HG03097 (cell line): Measurements from ENCODE around the gene RGMB.
A peak's percentile ranks its signal among the peaks of the same experiment; 100 is the strongest.
"Not testable (repeated sequence)": the region's sequence is repeated elsewhere in the genome, so short reads cannot be mapped to it uniquely, and the experiment has no call there.

Source experiments
- ATAC-seq: cut with Tn5 transposase; IDR thresholded peaks from one replicate; pipeline ENCODE4 v1.9.1; 2021; ENCODE audit not compliant: unreplicated experiment, low FRiP score

Gene RGMB, protein sequence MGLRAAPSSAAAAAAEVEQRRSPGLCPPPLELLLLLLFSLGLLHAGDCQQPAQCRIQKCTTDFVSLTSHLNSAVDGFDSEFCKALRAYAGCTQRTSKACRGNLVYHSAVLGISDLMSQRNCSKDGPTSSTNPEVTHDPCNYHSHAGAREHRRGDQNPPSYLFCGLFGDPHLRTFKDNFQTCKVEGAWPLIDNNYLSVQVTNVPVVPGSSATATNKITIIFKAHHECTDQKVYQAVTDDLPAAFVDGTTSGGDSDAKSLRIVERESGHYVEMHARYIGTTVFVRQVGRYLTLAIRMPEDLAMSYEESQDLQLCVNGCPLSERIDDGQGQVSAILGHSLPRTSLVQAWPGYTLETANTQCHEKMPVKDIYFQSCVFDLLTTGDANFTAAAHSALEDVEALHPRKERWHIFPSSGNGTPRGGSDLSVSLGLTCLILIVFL

DNA sequence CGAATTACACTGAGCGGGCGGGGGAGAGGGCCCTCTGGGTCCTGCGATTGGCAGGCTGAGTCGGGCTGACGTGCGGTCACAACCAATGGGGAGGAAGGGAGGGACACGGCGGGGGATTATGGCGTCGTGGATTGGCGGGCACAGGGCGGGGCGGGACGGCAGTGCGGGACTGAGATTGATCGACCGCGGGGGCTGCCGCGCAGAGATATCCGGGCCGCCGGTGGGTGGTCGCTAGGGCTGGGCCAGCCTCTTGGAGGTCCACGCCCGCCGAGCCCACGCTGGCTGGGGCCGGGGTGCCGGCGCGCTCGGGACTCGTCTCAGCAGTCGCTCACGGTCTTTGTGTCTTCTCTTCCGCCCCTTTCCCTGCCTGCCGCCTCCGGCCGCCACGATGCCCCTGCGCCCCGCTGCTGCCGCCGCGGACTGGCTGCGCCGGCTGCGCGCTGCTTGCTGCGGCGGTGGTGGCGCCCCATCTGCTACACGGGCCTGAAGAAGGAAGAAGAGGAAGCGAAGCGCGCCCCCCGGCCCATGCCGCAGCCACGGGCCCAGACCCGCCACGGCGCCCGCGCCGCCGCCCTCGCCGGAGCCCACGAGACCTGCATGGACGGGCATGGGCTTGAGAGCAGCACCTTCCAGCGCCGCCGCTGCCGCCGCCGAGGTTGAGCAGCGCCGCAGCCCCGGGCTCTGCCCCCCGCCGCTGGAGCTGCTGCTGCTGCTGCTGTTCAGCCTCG is at the start of gene RGMB:
TSS of gene RGMB (plus strand) at position 200 of the 728 bp plus-strand sequence. CDS start at position 608, 408 bp downstream.
- peak; percentile 86 for ATAC-seq

DNA sequence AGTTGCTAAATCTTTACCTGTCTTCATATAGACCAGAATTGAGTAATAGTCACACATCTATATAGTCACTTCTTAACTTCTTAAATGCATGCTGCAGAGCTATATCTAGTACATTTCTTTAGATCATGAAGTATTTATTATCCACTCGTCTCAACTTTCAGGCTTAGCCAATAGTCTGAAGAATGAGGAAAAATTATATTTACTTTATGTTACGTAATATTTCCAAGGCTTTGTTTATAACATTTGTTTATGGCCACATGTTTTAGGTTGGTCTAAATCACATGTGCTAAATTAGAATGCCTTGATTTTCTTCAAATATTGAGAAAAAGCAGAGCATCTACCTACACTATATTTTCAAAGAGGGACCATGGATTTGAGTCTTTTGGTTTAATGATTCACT is 47.2 kb upstream of the RGMB start:
- ATAC-seq = no peak

DNA sequence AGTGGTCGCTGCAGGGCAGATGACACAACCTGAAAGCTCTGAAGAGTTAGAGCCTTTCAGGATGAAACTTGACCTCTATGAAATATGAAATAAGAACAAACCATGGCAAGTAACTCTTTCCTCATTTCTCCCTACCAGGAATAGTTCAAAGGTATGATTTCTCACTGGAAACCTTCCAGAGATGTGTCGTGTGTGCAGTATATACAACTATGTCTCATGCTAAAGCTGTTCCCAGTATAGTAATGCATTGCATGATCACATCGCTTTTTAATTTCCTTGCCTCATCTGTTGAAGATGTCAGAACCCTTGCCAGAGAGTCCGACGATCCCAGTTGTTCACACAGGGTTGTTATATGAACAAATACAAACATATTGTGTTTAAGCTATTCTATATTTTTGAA is 45.8 kb upstream of the RGMB start:
- no peak for ATAC-seq

DNA sequence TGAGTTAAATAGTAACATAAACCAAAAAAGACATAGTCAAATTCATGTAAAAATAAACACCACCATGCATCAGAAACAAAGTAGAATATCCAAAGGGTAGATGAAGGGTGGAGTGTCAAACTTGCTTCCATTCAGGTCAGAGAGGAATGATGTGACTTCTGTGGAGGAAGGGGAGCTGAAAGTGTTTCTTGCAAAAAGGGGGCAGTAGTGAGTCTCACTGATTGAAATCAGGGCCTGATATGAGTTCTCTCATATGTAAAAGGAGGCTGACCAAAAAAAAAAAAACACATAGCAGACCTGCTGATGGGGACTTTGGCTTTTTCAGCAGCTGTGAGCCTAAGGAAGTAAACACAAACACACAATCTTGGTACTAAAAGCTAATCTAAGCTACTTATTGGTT is 38.8 kb upstream of the RGMB start:
- ATAC-seq = no peak

DNA sequence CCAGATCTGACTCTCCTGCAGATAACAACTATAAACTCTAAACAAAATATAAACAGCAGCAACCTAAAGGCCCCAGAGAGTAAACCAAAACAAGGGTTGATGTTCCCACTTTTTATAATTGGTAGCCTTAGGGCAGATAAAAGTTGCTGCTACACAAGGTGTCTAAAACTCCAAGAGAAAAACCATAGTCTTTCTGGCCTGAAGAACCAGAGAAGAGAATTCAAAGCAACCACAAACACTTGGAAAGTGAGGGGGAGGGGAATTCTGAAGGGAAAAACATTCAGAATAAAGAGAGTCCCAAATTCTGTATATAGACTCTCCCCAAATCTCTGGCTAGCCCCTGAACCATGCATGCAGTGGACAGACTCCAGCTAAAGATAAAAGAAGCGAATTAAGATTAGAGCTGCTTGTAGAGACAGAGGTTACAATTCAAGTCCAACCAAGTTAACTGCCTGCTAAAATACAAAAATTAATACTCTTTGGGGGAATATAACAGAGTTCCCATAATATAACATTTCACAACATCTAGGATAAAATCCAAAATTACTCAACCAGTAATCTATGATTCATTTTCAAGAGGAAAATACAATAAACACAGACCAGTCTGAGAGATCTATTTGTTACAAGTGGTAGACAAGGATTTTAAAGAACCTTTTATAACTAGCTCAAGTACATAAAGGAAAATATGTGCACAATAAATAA is 37.5 kb upstream of the RGMB start:
- ATAC-seq = no peak

DNA sequence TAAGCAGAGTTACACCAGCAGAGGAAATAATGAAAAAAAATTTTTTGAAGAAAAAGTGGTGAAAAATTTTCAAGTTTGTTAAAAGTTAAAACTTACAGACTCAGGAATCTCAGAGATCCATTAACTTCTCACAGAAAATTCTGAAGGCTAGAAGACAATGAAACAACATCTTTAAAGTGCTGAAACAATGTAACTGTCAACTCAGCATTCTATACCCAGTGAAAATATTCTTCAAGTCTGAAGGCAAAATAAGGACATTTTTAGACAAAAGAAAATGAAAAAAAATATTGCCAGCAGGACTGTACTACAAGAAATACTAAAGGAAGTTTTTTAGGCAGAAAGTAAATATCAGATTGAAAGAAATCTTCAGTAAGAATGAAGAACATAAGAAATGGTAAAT is 36.7 kb upstream of the RGMB start:
- ATAC-seq = no peak

DNA sequence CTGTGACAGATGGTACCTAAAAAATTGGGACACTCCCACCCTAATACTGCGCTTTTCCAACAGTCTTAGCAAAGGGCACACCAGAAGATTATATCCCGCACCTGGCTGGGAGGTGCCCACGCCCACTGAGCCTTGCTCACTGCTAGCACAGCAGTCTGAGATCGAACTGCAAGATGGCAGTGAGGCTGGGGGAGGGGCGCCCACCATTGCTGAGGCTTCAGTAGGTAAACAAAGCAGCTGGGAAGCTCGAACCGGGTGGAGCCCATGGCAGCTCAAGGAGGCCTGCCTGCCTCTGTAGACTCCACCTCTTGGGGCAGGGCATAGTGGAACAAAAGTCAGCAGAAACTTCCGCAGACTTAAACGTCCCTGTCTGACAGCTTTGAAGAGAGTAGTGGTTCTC is 36.0 kb upstream of the RGMB start:
- ATAC-seq = not testable (repeated sequence)

DNA sequence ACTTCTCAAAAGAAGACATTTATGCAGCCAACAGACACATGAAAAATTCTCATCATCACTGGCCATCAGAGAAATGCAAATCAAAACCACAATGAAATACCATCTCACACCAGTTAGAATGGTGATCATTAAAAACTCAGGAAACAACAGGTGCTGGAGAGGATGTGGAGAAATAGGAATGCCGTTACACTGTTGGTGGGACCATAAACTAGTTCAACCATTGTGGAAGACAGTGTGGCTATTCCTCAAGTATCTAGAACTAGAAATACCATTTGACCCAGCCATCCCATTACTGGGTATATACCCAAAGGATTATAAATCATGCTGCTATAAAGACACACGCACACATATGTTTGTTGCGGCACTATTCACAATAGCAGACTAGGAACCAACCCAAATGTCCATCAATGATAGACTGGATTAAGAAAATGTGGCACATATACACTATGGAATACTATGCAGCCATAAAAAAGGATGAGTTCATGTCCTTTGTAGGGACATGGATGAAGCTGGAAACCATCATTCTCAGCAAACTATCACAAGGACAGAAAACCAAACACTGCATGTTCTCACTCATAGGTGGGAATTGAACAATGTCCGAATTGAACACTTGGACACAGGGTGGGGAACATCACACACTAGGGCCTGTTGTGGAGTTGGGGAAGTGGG is 34.8 kb upstream of the RGMB start:
- ATAC-seq = not testable (repeated sequence)

DNA sequence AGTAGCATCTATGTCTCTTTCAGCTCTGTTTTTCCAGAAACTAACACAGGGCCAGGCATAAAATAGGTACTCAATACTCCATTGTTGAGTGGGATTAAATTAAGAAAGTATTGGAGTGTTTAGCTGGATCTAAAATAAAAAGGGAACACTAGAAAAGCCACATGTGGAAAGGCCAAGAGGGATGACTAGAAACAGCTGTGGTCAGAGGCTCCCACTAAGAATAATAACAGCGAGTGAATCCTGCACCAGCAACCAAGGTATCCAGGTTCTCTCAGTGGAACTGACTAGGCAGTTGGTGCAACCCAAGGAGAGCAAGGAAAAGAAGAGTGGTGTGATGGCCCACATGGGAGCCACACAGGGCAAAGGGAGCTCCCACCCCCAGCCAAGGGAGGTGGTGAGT is 31.5 kb upstream of the RGMB start:
- ATAC-seq = no peak

DNA sequence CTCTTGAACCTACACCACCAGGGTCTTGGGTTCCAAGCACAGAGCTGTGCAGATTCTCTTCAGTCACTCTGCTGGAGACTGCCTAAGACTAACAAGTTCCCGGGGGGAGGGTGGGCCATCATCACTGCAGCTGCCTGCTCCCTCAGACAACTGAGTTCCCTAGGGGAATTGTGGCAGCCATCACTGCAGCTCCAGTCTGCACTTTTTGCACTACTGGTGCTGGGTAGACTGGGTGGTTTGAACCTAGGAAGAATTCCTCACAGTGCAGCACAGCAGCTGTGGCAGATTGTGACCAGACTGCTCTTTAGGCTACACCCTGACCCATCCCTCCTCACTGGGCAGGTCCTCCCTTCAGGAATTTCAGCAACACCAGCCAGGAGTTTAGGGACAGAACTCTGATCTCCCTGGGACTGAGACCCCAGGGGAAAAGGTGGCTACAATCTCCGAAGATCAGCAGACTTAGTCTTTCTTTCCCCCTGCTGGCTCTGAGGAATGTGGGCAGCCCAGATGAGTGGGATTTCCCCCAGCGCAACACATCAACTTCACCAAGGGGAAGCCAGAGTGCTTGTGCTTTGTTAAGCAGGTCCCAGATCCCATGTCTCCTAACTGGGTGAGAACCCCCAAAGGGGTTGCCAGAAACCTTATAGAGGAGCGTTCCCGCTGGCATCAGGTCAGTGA is 30.9 kb upstream of the RGMB start:
- ATAC-seq = no peak

DNA sequence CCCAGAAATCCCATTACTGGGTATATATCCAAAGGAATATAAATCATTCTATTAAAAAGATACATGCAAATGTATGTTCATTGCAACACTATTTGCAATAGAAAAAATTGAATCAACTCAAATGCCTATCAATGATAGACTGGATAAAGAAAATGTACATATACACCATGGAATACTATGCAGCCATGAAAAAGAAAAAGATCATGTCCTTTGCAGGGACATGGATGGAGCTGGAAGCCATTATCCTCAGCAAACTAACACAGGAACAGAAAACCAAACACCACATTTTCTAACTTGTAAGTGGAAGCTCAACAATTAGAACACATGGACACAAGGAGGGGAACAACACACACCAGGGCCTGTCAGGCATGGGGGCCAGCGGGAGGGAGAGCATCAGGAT is 25.2 kb upstream of the RGMB start:
- ATAC-seq = not testable (repeated sequence)

DNA sequence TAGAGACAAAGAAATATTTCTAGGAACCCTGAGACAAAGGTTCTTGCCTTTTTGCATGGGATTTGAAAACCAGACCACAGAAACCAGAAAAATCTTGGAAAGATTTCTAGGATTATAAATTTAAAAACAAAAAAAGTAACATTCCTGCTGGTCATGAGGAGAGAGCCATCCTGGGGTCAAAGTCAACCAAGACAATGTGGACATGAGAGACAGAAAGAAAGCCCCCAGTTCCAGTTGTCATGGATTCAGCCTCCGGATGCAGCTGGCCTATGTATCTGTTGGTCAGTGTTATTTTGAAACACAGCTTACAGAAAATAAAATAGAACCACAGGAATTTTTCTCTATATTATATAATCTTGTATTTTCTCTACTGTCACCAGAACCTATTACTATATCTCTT is 24.4 kb upstream of the RGMB start:
- no peak for ATAC-seq

DNA sequence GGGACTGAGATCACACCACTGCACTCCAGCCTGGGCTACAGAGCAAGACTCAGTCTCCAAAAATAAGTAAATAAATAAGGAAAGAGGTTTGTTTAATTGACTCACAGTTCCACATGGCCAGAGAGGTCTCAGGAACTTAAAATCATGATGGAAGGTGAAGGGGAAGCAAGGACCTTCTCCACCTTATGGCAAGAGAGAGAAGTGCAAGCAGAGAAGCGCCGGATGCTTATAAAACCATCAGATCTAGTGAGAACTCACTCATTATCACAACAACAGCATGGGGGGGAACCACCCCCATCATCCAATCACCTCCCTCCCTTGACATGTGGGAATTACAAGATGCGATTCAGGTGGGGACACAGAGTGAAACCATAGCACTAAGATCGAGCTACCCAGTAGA is 22.8 kb upstream of the RGMB start:
- no peak for ATAC-seq

DNA sequence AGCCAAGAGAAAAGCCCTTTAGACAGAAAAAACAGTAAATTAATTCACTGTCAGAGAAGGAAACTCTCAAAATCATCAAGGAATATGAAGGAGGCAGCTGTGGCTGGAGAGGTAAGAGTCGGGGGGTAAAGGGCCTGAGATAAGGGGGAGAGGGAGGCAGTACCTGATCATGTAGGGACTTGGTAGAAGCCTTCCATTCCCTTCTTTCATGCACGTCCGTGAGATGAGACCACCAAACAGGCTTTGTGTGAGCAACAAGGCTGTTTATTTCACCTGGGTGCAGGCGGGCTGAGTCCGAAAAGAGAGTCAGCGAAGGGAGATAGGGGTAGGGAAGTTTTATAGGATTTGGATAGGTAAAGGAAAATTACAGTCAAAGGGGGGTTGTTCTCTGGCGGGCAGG is 21.1 kb upstream of the RGMB start:
- not testable (repeated sequence) for ATAC-seq

DNA sequence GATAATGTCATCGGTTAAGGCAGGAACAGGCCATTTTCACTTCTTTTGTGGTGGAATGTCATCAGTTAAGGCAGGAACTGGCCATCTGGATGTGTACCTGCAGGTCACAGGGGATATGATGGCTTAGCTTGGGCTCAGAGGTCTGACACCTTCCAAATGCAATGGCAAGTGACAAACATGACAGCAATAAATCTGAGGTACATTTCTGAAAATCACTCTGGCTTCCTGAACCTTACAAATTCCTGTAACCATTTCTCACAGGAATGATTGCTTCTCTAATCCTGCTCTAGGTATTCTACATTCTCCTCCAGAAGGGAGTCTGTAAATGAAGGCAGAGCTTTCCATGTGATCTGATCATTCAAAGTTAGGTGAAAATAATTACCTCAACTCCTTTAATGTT is 20.7 kb upstream of the RGMB start:
- not testable (repeated sequence) for ATAC-seq

DNA sequence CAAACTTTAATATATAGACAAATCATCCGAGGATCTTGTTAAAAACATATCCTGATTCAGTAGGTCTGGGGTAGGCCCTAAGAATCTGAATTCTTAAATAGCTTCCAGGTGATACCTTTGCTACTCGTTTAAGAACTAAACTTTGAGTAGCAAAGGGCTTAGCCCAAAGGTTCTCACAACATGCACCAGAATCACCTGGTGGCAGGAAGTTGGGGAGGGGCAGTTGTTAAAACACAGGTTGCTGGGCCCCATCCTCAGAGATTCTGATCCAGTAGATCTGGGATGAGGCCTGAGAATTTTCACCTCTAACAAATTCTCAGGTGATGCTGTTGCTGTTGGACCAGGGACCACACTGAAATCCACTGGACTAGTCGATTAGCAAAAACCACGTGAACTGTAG is 20.0 kb upstream of the RGMB start:
- ATAC-seq = no peak

DNA sequence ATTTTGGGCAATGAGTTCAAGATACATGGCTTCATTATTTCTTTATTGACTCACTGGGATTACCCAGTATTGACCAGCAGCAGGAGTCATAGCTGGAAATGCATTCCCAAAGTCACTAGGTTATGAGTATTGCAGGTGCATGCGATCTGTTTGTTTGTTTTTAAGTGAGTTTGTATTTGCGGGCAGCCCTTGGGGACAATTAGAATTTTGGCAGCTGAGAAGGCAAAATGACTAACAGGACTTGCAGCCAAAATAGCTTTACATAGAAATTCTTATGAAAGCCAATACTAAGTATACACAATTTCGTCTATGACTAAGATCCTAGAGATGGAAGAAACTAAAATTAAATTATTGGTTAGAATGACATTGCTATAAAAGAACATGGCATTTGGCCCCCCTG is 18.1 kb upstream of the RGMB start:
- no peak for ATAC-seq

DNA sequence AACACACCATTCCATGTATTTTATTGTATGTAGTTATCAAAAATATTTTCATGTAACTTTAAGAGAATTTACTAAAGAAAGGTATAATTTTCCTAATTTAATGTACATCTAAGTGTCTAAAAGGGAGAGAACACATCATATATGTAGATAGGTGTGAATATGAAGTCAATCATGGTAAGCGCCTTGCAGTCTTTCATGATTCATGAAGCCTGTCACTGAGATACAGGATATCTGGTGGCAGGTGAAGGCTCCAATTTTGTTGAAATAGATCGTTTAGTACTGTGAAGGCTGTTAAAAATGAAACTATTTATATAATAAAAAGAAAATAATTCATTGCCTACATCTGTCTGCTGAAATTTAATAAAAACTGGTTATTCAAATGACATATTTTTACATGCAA is 15.5 kb upstream of the RGMB start:
- no peak for ATAC-seq

DNA sequence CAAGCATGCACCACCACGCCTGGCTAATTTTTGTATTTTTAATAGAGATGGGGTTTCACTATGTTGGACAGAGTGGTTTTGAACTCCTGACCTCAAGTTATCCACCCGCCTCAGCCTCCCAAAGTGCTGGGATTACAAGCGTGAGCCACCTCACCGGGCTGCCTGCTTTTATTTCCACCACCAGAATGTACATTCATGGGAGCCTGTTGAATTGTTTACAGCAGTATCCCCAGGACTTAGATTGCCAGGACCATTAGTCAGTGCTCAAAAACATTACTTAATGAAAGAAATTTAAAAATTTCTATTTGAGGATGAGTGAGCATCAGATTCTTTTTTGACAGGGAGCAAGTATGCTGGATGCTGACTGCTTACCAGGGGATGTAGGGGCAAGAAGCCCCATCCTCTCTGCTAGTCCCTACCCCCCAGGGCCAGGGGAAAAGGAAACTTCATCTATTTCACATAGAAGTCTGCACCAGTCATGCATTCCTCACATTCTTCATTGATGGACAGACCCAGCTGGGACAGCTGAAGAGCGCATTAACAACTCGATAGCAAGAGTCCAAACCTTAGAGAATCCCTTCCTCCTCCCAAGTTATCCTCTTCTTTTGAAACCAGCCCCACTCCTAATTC is 10.3 kb upstream of the RGMB start:
- no peak for ATAC-seq

DNA sequence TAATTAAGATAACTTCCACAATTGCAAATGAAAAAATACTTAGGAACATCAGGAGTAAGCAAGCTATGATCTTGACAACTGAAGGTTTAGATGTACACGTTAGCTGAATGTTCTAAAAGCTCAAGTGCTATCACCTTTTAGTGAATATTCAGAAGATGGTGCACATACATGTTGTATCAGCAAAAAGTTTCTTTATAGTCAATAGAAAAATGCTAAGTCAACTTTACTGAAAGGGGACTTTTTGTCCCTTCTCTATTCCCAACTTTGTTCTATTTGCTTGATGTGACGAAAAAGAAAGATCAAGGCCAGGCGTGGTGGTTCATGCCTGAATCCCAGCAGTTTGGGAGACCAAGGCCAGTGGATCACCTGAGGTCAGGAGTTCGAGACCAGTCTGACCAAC is 7.6 kb upstream of the RGMB start:
- ATAC-seq = no peak
